Gastroesophageal sphincter (tissue), 3 donors: ENCODE results near the gene CPA2.

Source experiments
- CTCF ChIP-seq, 4 experiments: fragments of 200-600 bp in 2 of 4; fragments of 450-650 bp in 2 of 4; sonication (generic) in 1 of 4; IDR thresholded peaks; one replicate each; pipeline ENCODE4 v1.5.1; 2017 to 2019; ENCODE audit warnings: antibody characterized with exemption in 4 of 4, mild to moderate bottlenecking in 2 of 4, moderate library complexity in 2 of 4
- EP300 ChIP-seq: sonication (generic); formaldehyde crosslinking; IDR thresholded peaks from one replicate; pipeline ENCODE4 v1.6.1; 2017; ENCODE audit warnings: antibody characterized with exemption, mild to moderate bottlenecking
- POLR2AphosphoS5 ChIP-seq: sonication (generic); formaldehyde crosslinking; IDR thresholded peaks from one replicate; pipeline ENCODE4 v1.6.1; 2017; ENCODE audit warnings: antibody characterized with exemption

- TF ChIP-seq CTCF (IDR thresholded peaks at IDR 0.05), result no peak
- TF ChIP-seq EP300, result no peak
- no peak for TF ChIP-seq POLR2AphosphoS5
Measured at GRCh38 chr7:130275826-130276297, 9.2 kb downstream of the CPA2 start.
